GM19372 (cell line): ENCODE measurements around the gene PRKAR1A.
"Not testable (repeated sequence)": the region's sequence is repeated elsewhere in the genome, so short reads cannot be mapped to it uniquely, and the experiment has no call there.

Experiments
- ATAC-seq: cut with Tn5 transposase; IDR thresholded peaks from one replicate; pipeline ENCODE4 v1.9.1; 2021; ENCODE audit warnings: mild to moderate bottlenecking, low read depth, moderate library complexity; ENCODE audit not compliant: unreplicated experiment

Gene PRKAR1A

GRCh38 chr17:68512247-68512959 lies at the start of gene PRKAR1A:
TSS of gene PRKAR1A (plus strand) at chr17:68512430. CDS start at chr17:68515400, 2,970 bp downstream.
- peak; percentile 85 for ATAC-seq

GRCh38 chr17:68463211-68464019 lies 48.8 kb upstream of the PRKAR1A start:
- ATAC-seq: no peak

GRCh38 chr17:68468334-68468733 lies 43.9 kb upstream of the PRKAR1A start:
- ATAC-seq: no peak

- ATAC-seq: no peak
Observed at GRCh38 chr17:68468788-68469187, 43.4 kb upstream of the PRKAR1A start.

GRCh38 chr17:68470961-68471360 lies 41.3 kb upstream of the PRKAR1A start:
- no peak for ATAC-seq

GRCh38 chr17:68480885-68481284 lies 31.3 kb upstream of the PRKAR1A start:
- ATAC-seq: no peak

GRCh38 chr17:68482576-68483041 lies 29.6 kb upstream of the PRKAR1A start:
- ATAC-seq: no peak

GRCh38 chr17:68484458-68484857 lies 27.8 kb upstream of the PRKAR1A start:
- ATAC-seq: no peak

- ATAC-seq: no peak
Observed at GRCh38 chr17:68489919-68490318, 22.3 kb upstream of the PRKAR1A start.

GRCh38 chr17:68491381-68492231 lies 20.6 kb upstream of the PRKAR1A start:
- no peak for ATAC-seq

GRCh38 chr17:68492394-68493054 lies 19.7 kb upstream of the PRKAR1A start:
- not testable (repeated sequence) for ATAC-seq

- no peak for ATAC-seq
Observed at GRCh38 chr17:68495081-68495480, 17.1 kb upstream of the PRKAR1A start.

- peak; percentile 94 for ATAC-seq
Observed at GRCh38 chr17:68497885-68498319, 14.3 kb upstream of the PRKAR1A start.

GRCh38 chr17:68498479-68499326 lies 13.5 kb upstream of the PRKAR1A start:
- peak; percentile 8 for ATAC-seq

GRCh38 chr17:68499587-68499986 lies 12.6 kb upstream of the PRKAR1A start:
- ATAC-seq: no peak

- ATAC-seq: no peak
Observed at GRCh38 chr17:68501074-68501473, 11.2 kb upstream of the PRKAR1A start.

- ATAC-seq: no peak
Observed at GRCh38 chr17:68505951-68506350, 6.3 kb upstream of the PRKAR1A start.

GRCh38 chr17:68507576-68507975 lies 4.7 kb upstream of the PRKAR1A start:
- no peak for ATAC-seq
